T-helper 17 cell (primary cell): ENCODE measurements around the gene BORCS8. TPM values are rescaled to one million over a fixed set of nuclear protein-coding genes. Genes with fewer than 3 reads are reported as not detected.

ENCODE experiments used
- ATAC-seq: fragments of 150-1000 bp; cut with Tn5 transposase; 2 replicates; pipeline ENCODE4 v1.10.0; 2021; ENCODE audit warnings: mild to moderate bottlenecking, moderate library complexity
- DNase-seq, 3 donors: peaks; one replicate each; pipeline versions ENCODE4 v3.0.0 to v3.0.0-alpha.2; 2020 to 2021
- H3K9me3 ChIP-seq: one replicate; pipeline ENCODE4 v1.7.0; 2013; ENCODE audit warnings: low read length, mild to moderate bottlenecking; ENCODE audit not compliant: control insufficient read depth, poor library complexity, severe bottlenecking
- H3K27ac Mint-ChIP-seq: one replicate; pipeline ENCODE4 v1.8.0; 2022; ENCODE audit warnings: mild to moderate bottlenecking, moderate library complexity, mixed read lengths
- H3K27me3 Mint-ChIP-seq: one replicate; pipeline ENCODE4 v1.8.0; 2022; ENCODE audit warnings: mixed read lengths
- H3K36me3 Mint-ChIP-seq: one replicate; pipeline ENCODE4 v1.8.0; 2022; ENCODE audit warnings: low read depth, mixed read lengths
- H3K4me1 Mint-ChIP-seq: one replicate; pipeline ENCODE4 v1.8.0; 2022; ENCODE audit warnings: mild to moderate bottlenecking, mixed read lengths
- H3K4me3 Mint-ChIP-seq: one replicate; pipeline ENCODE4 v1.8.0; 2022; ENCODE audit warnings: mild to moderate bottlenecking, moderate library complexity, mixed read lengths
- total RNA-seq, 4 donors: library from RNA in 2 of 4; stranded (reverse) in 2 of 4; gene quantifications; one replicate each; pipeline ENCODE4 v1.2.3 and lab custom pipeline; 2022 to 2026

BORCS8 gene
- total RNA-seq, 2 donors from 2014 or later, result 27.4 to 30.8 TPM

DNA sequence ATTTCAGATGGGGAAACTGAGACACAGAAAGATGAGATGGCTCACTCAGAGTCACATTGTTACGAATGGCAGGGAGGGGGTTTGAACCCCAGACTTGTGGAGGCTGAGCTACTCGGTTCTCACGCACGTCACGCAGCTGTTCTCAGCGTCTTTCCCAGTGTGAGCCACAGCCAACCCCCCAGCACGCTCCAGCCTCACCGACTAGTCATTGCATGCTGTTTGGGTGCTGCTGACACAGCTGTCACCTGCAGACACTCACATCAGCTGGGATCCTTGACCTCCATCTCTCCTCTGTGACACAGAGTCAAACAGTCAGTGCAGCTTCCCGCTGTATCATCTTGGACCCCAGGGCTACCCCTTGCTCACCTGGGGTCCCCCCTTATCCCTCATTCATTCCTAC is 17.4 kb upstream of the BORCS8 start:
- H3K9me3 ChIP-seq, result no peaks in the 10 kb centered on the region
- H3K36me3 Mint-ChIP-seq, result peaks cover 8% of the 10 kb centered on the region
- no peak overlapping the region for H3K27ac Mint-ChIP-seq
- DNase-seq (no peak), ATAC-seq (no peak)
- peaks cover 32% of the 10 kb centered on the region for H3K27me3 Mint-ChIP-seq
- no peak overlapping the region for H3K4me3 Mint-ChIP-seq
- H3K4me1 Mint-ChIP-seq, result peaks cover 18% of the 10 kb centered on the region

DNA sequence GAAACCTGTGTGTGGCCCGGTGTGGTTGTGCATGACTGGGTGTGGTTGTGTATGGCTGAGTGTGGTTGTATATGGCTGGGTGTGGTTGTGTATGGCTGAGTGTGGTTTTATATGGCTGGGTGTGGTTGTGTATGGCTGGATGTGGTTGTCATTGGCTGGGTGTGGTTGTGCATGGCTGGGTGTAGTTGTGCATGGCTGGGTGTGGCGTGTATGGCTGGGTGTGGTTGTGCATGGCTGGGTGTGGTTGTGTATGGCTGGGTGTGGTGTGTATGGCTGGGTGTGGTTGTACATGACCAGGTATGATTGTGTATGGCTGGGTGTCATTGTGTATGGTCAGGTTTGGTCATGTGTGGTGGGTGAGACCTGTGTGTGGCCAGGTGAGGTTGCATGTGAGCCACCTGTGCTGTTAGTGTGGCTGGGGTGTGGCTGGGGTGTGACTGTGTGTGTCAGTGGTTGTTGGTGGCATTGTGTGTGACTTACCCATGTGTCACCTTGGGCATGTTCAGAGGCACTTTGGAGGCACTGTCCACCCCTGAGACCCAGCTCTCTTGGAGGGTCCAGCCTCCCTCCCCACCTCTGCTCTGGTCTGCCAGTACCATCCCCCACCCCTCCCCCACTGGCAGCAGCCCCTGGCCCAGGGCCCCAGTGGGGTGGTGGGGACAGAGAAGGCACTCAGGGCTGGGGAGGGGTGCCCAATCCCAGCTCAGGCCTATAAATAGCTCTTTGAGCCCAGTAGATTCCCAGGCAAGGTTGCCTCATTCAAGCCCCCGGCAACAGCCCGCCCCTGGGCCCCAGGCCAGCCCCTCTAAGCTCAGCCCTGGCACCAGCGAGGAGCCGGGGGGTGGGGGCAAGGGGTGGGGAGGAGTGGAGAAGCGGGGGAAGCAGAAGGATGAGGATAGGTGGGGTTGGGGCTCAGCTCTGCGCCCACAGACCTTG is 16.0 kb upstream of the BORCS8 start:
- no peak overlapping the region for H3K27ac Mint-ChIP-seq
- ATAC-seq (no peak), DNase-seq (no peak)
- H3K36me3 Mint-ChIP-seq, result no peaks in the 10 kb centered on the region
- peaks cover 22% of the 10 kb centered on the region for H3K4me1 Mint-ChIP-seq
- H3K4me3 Mint-ChIP-seq, result peak overlapping the region; percentile 1
- peaks cover 17% of the 10 kb centered on the region for H3K27me3 Mint-ChIP-seq
- no peaks in the 10 kb centered on the region for H3K9me3 ChIP-seq

DNA sequence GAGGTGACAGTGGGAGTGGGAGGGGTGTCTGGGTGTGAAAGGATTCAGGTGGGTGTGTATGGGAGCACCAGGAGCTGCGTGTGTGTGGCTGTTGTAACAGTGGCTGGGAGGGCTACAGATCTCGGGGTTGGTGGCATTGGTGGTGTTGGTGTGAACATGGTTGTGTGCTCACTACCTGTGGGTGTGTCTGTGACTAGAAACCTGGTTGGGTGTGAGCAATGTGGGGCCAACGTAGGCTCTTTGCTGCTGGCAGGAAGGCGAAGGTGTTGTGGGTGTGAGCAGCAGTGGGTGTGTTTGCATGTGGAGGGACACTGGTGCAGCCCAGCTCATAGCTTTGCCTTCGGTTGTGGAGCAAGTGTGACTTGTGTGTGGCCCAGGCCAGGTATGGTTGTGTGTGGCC is 15.0 kb upstream of the BORCS8 start:
- Mint-ChIP-seq H3K27me3 (peaks cover 12% of the 10 kb centered on the region), H3K4me3 (peak overlapping the region; percentile 16), H3K36me3 (no peaks in the 10 kb centered on the region), H3K27ac (peak overlapping the region; percentile 0), H3K4me1 (peaks cover 30% of the 10 kb centered on the region)
- DNase-seq, result no peak
- H3K9me3 ChIP-seq, result no peaks in the 10 kb centered on the region
- ATAC-seq, result no peak

DNA sequence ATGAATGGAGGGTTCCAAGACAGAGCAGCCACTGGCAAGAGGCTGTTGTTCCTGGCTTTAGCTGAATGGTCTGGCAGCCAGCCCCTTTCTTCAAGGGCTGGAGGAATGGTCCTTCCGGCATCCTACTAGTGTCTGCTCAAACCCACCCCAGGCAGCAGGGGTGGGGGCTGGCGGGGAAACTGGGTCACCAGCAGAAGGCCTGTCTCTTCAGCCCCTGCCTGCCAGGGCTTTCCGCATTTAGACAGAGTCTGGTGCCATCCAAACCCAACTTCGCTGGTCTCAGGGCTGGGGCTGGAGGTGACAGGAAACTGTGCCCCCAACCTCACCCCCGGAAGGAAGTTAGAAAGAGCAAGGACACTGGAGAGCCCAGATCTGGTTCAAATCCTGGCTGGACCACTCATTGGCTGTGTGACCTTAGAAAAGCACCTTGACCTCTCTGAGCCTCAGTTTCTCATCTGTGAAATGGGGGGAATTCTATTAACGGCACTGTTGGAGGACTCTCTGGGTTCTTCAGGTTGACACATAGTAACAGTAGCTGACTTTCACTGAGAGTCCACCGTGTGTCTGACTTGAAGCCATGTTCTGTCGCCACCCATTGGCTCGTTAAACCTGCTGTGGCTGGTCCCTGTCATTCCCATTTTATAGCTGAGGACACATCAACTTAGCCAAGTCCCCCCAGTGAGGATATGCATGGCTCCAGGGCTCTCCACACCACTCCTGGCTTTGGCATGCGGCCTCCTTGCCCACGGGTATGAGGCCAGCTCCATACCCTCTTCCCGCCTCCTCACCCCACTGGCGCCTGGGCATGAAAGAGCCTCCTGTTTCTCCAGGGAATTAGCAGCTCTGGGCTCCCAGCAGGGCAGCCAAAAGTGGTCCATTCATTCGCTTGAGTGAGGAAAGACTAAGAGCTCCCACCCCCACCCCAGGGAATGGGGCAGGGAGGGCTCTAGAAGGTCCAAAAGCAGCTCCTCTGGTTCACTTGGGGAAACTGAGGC is 13.8 kb upstream of the BORCS8 start:
- DNase-seq, result no peak
- no peaks in the 10 kb centered on the region for H3K9me3 ChIP-seq
- Mint-ChIP-seq H3K27ac (no peak overlapping the region), H3K27me3 (peaks cover 7% of the 10 kb centered on the region), H3K36me3 (no peaks in the 10 kb centered on the region), H3K4me1 (peaks cover 30% of the 10 kb centered on the region), H3K4me3 (no peak overlapping the region)
- ATAC-seq, result no peak

DNA sequence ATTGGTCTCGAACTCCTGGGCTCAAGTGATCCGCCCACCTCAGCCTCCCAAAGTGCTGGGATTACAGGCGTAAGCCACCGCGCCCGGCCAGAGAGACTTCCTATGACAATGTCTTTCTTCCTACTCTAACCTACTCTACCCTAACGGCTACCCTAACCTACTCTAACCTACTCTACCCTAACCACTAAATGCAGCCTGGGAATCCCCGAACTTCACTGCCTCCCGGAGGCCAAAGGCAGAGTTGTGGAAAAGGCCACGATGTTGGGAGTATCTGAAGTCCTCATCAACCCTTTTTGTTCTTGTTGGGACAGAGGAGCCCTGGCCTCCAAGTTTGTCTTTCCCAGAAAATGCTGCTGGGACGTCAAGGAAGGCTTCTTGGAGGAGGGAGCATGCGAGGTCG is 12.2 kb upstream of the BORCS8 start:
- ATAC-seq (no peak), DNase-seq (no peak)
- Mint-ChIP-seq H3K4me3 (peak overlapping the region; percentile 47), H3K4me1 (peaks cover 30% of the 10 kb centered on the region), H3K27ac (no peak overlapping the region), H3K27me3 (no peaks in the 10 kb centered on the region), H3K36me3 (no peaks in the 10 kb centered on the region)
- no peaks in the 10 kb centered on the region for H3K9me3 ChIP-seq

DNA sequence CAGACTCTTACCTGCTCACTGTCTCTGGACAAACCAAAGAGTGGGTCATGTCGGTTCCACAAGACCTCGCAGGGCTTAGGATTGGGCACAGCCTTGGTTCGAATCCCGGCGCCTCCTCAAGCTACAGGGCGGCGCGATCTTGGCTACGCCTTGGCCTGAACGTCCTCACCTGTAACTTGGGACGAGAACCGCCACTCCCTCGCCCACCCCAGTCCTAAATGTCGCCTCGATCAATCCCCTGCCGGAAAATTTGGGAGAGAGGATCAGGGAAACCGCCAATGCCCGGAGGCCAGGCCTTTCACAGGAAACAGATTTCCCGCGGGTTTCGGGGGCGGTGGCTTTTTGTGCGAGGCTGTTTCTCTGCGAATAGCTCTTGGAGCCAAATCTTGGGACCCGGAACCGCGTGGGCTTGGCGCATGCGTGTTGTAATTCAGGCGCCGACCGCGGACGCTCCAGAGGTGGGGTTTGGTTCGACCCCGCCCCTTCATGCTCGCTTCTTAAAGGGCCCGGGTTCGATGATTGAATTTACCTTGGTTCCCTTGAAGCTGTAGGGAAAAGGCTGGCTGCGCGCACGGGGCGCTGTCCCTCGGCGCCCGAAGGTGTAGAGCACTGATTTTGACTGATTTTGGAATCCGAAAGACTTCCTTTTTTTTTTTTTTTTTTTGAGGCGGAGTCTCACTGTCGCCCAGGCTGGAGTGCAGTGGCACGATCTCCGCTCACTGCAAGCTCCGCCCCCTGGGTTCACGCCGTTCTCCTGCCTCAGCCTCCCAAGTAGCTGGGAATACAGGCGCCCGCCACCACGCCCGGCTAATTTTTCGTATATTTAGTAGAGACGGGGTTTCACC is 11.3 kb upstream of the BORCS8 start, which contains the start of gene NR2C2AP:
TSS of gene NR2C2AP (minus strand) at position 403 of the 845 bp plus-strand sequence. CDS start at position 49, 354 bp downstream.
- peak within 1 kb of the TSS; percentile 91 for H3K27ac Mint-ChIP-seq
- peak within 1 kb of the TSS; percentile 93 for H3K4me3 Mint-ChIP-seq
- H3K4me1 Mint-ChIP-seq, result peaks cover 30% of the 10 kb centered on the region

DNA sequence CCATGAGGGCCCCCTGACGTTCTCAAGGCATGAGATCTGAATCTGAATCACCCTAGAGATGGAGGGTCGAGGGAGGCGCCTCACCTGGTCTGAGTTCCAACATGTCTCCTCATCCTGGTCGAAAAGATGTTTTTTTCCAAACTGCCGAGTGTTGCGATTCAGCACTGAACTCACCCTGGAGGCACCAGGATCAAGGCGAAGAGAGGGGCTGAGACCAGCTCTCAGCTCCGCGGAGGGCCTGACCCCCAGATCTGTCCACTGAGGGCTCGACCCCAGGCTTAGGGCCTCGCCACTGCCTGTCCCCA is 10.7 kb upstream of the BORCS8 start:
- Mint-ChIP-seq H3K4me3 (peak overlapping the region; percentile 93), H3K27ac (peak overlapping the region; percentile 91), H3K4me1 (peaks cover 27% of the 10 kb centered on the region), H3K36me3 (no peaks in the 10 kb centered on the region), H3K27me3 (no peaks in the 10 kb centered on the region)
- DNase-seq (no peak), ATAC-seq (no peak)
- H3K9me3 ChIP-seq, result no peaks in the 10 kb centered on the region

More for the DNA sequence above, 11.3 kb upstream of the BORCS8 start, which contains the start of gene NR2C2AP:
- ATAC-seq (peak; percentile 94), DNase-seq (peak; percentile 83 to 86 (median 84))
- Mint-ChIP-seq H3K36me3 (no peaks in the 10 kb centered on the region), H3K27me3 (no peaks in the 10 kb centered on the region)
- H3K9me3 ChIP-seq, result no peaks in the 10 kb centered on the region

DNA sequence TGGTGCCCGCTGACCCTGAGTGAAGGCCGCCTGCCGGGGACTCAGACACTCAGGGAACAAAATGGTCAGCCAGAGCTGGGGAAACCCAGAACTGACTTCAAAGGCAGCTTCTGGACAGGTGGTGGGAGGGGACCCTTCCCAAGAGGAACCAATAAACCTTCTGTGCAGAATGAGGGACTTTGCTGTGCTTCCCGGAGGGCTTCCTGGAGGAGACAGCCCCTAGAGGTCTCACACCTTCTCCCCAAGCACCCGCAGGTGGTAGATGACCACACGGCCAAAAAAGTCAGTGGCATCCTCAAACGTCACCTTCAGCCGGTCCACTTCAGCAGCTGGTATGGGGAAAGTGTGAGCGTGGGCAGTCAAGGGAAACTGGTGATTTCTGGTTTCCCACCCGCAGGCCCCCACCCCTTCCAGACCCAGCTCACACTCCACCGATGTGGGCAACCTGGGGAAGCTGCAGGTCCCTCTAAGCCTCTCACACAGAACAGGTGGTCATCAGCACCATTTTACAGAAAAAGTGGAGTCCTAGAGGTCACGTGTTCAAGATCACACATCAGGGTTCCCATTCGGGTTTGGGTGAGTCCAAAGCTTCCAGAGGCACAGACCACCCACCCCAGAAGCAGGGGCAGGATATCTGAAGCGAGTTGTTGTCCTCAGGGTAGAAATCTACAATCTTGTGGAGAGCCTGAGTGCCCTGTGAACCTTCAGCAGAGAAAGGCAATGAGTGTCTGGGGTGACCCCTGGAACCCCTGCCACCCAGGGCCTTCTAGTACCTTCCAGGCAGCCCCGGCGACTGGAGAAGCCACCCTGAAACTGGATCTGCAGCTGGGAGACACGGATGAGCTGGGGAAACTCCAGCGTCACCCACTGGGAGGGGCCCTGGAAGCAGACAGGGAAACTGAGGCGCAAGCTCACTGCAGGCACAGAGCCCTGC is 10.0 kb upstream of the BORCS8 start:
- H3K4me3 Mint-ChIP-seq, result peak overlapping the region; percentile 93
- no peak for ATAC-seq

DNA sequence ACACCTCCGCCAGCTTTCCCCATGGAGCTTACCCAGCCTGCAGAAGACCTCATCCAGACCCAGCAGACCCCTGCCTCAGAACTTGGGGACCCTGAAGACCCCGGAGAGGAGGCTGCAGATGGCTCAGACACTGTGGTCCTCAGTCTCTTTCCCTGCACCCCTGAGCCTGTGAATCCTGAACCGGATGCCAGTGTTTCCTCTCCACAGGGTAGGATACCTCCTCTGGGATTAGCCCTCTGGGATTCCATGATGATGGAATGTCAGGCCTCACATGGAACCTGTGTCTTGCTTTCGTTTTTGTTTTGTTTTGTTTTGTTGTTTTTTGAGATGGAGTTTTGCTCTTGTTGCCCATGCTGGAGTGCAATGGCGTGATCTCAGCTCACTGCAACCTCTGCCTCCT is 2.0 kb upstream of the BORCS8 start:
- H3K27ac Mint-ChIP-seq, result peak overlapping the region; percentile 98
- H3K27me3 Mint-ChIP-seq, result no peaks in the 10 kb centered on the region
- H3K4me1 Mint-ChIP-seq, result peaks cover 22% of the 10 kb centered on the region
- DNase-seq, result no peak
- H3K36me3 Mint-ChIP-seq, result peaks cover 4% of the 10 kb centered on the region
- peak overlapping the region; percentile 99 for H3K4me3 Mint-ChIP-seq
- no peak for ATAC-seq
- no peaks in the 10 kb centered on the region for H3K9me3 ChIP-seq

More for the DNA sequence above, 10.0 kb upstream of the BORCS8 start:
- no peaks in the 10 kb centered on the region for H3K9me3 ChIP-seq
- no peak for DNase-seq
- no peaks in the 10 kb centered on the region for H3K27me3 Mint-ChIP-seq
- H3K4me1 Mint-ChIP-seq, result peaks cover 21% of the 10 kb centered on the region
- no peaks in the 10 kb centered on the region for H3K36me3 Mint-ChIP-seq
- peak overlapping the region; percentile 91 for H3K27ac Mint-ChIP-seq

DNA sequence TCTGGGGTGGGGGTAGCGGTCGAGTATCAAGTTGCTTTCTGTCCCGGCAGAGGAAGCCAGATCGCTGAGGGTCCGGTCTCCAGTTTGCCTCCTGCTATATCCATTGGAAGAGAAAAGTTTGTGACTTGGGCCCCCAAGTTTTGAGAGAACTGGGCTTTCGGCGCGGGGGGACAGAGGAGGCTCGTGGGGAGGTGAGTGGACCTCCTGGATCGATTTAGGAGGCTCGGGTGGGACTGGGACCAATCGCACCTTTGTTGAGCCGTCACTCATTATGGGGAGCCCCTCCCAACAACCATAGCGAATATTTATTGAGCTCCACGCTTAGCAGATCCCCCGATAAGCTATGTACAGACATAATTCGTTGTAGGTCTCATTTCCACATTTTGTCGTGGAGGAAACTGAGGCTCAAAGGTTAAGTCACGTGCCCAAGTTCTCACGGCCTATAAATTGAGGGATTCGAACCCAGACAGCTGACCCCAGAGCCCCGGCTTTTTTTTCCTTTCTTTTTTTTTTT is 1.0 kb upstream of the BORCS8 start:
- no peak for ATAC-seq
- Mint-ChIP-seq H3K4me3 (peak overlapping the region; percentile 99), H3K27me3 (no peaks in the 10 kb centered on the region), H3K27ac (peak overlapping the region; percentile 98), H3K4me1 (peaks cover 25% of the 10 kb centered on the region), H3K36me3 (peaks cover 4% of the 10 kb centered on the region)
- DNase-seq, result no peak
- no peaks in the 10 kb centered on the region for H3K9me3 ChIP-seq

DNA sequence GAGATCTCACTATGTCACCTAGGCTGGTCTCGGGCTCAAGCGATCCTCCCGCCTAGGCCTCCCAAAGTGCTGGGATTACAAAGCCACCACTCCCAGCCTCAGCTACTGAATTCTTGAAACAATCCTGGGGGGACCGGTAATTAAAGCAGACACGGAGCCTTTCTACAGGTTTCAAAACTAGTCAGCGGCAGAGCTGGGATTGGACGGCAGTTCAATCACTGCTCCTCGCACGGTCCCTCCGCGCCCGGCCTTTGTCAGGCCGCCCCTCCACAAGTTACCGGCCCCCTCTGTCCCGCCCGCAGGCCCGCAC is 229 bp downstream of the BORCS8 start:
- DNase-seq (no peak), ATAC-seq (no peak)
- Mint-ChIP-seq H3K4me3 (peak overlapping the region; percentile 99), H3K36me3 (peaks cover 4% of the 10 kb centered on the region), H3K4me1 (peaks cover 28% of the 10 kb centered on the region), H3K27me3 (no peaks in the 10 kb centered on the region), H3K27ac (peak overlapping the region; percentile 98)
- H3K9me3 ChIP-seq, result no peaks in the 10 kb centered on the region

DNA sequence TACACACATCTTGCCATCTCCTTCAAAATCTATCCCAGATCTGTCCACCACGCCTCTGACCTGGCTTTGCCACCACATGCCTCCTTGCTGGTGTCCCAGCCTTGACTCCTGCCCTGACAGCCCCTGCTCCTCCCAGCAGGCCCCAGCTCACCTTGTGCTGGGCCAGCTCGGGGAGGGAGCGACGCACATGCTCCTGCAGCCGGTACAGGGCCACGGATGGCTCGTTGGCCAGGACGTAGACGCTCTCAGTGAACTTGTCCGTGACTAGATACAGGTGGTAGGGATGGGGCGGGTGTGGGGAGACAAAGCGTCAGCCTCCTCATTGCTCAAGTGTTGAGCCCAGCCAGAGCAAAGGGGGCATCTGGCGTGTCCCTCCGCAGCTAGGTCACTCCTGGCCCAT is 5.2 kb downstream of the BORCS8 start:
- H3K4me1 Mint-ChIP-seq, result peaks cover 28% of the 10 kb centered on the region
- no peak for DNase-seq
- no peak overlapping the region for H3K27ac Mint-ChIP-seq
- H3K36me3 Mint-ChIP-seq, result peaks cover 3% of the 10 kb centered on the region
- no peaks in the 10 kb centered on the region for H3K9me3 ChIP-seq
- H3K27me3 Mint-ChIP-seq, result no peaks in the 10 kb centered on the region
- no peak overlapping the region for H3K4me3 Mint-ChIP-seq
- ATAC-seq, result no peak
